ENCODE measurements around the gene IMPDH2. TPM values are rescaled to one million over a fixed set of nuclear protein-coding genes. Genes with fewer than 3 reads are reported as not detected.

The IMPDH2 gene
- total and polyA plus RNA-seq, 2 donors from 2014 or later = 99.9 to 132 TPM

DNA sequence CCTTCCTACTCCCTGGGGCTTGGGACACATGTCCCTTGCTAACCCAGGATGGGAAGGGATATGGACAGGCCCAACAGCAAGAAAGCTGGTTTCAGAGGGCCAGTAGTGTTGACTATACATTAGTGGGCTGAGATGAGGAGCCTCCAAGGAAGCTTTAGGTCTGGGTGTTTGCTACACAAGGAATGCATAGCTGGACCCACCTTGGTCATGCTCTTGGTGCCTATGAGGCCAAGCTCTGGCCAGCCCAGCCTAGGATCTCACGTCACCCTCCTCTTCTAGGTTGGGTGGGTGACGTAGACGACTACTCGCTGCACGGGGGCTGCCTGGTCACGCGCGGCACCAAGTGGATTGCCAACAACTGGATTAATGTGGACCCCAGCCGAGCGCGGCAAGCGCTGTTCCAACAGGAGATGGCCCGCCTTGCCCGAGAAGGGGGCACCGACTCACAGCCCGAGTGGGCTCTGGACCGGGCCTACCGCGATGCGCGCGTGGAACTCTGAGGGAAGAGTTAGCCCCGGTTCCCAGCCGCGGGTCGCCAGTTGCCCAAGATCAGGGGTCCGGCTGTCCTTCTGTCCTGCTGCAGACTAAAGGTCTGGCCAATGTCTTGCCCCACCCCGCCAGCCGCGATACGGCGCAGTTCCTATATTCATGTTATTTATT is 22.7 kb downstream of the IMPDH2 start:
- Histone ChIP-seq H3K36me3 (ENCODE audit: control insufficient read depth in 2 of 3, insufficient read depth in 3 of 3, low read length in 3 of 3) (peaks cover 0 to 12% (median 0%) of the 10 kb centered on the region in 3 donors), H3K27me3 (ENCODE audit: control insufficient read depth, insufficient read depth, low read length) (no peaks in the 10 kb centered on the region), H3K4me3 (ENCODE audit: low read length in 3 of 3) (peak overlapping the region; percentile 82 to 92 (median 92)), H3K4me1 (ENCODE audit: control insufficient read depth in 2 of 3, insufficient read depth in 2 of 3, low read depth in 1 of 3, low read length in 3 of 3) (peaks cover 0 to 13% (median 9%) of the 10 kb centered on the region in 3 donors), H3K27ac (ENCODE audit: low read depth in 2 of 2, low read length in 2 of 2) (peak overlapping the region; percentile 96 to 99), H3K9me3 (ENCODE audit: control insufficient read depth in 2 of 3, insufficient read depth in 1 of 3, low read length in 3 of 3) (no peaks in the 10 kb centered on the region), H3K9ac (ENCODE audit: low read length in 3 of 3) (peak overlapping the region; percentile 67 to 99 (median 90))
- TF ChIP-seq CTCF (IDR thresholded peaks at IDR 0.05; ENCODE audit: borderline replicate concordance, extremely low read depth, insufficient read depth) = no peak
- intact Hi-C loops (cut with DNase I) = no loop called here
- FAIRE-seq (no peak), DNase-seq (peak; percentile 49 to 89 (median 72))

DNA sequence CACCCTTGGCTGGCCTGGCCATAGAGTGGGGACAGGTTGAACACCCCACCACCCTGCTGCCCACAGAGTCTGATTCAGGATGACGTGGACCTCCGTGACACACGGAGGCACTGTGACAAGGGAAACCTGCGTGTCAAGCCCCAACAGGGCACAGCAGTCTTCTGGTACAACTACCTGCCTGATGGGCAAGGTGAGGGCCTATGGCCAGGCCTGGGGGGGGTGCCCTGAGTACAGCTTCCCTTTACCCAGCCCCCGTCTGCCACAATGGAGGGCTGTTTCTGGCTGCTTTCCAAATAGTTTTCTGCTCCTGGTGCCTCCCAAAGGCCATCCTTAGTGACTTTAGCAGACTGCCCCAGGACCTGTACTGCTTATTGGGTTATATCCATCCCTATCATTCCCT is 23.2 kb downstream of the IMPDH2 start:
- Histone ChIP-seq H3K4me3 (ENCODE audit: low read length in 3 of 3) (peak overlapping the region; percentile 24 to 92 (median 82)), H3K36me3 (ENCODE audit: control insufficient read depth in 2 of 3, insufficient read depth in 3 of 3, low read length in 3 of 3) (peaks cover 0 to 12% (median 0%) of the 10 kb centered on the region in 3 donors), H3K9ac (ENCODE audit: low read length in 3 of 3) (peak overlapping the region in 1 of 3 donors; percentile 99), H3K27ac (ENCODE audit: low read depth in 2 of 2, low read length in 2 of 2) (peak overlapping the region; percentile 96 to 99), H3K4me1 (ENCODE audit: control insufficient read depth in 2 of 3, insufficient read depth in 2 of 3, low read depth in 1 of 3, low read length in 3 of 3) (peaks cover 0 to 13% (median 9%) of the 10 kb centered on the region in 3 donors), H3K9me3 (ENCODE audit: control insufficient read depth in 2 of 3, insufficient read depth in 1 of 3, low read length in 3 of 3) (no peaks in the 10 kb centered on the region), H3K27me3 (ENCODE audit: control insufficient read depth, insufficient read depth, low read length) (no peaks in the 10 kb centered on the region)
- no peak for TF ChIP-seq CTCF (IDR thresholded peaks at IDR 0.05; ENCODE audit: borderline replicate concordance, extremely low read depth, insufficient read depth)
- intact Hi-C loops (cut with DNase I) = no loop called here
- peak in 2 of 5 donors; percentile 55 to 73 for DNase-seq
- no peak for FAIRE-seq

GRCh38 chr3:49005303-49005680 is 23.9 kb downstream of the IMPDH2 start:
- peaks cover 0 to 13% (median 9%) of the 10 kb centered on the region in 3 donors for H3K4me1 ChIP-seq (ENCODE audit: control insufficient read depth in 2 of 3, insufficient read depth in 2 of 3, low read depth in 1 of 3, low read length in 3 of 3)
- intact Hi-C loops (cut with DNase I) = no loop called here

More at GRCh38 chr3:49005303-49005680, 23.9 kb downstream of the IMPDH2 start:
- DNase-seq = no peak
- no peak for FAIRE-seq
- H3K36me3 ChIP-seq (ENCODE audit: control insufficient read depth in 2 of 3, insufficient read depth in 3 of 3, low read length in 3 of 3) = peaks cover 0 to 12% (median 0%) of the 10 kb centered on the region in 3 donors
- H3K27me3 ChIP-seq (ENCODE audit: control insufficient read depth, insufficient read depth, low read length) = no peaks in the 10 kb centered on the region
- no peak overlapping the region for H3K4me3 ChIP-seq (ENCODE audit: low read length in 3 of 3)
- no peak overlapping the region for H3K9ac ChIP-seq (ENCODE audit: low read length in 3 of 3)
- H3K9me3 ChIP-seq (ENCODE audit: control insufficient read depth in 2 of 3, insufficient read depth in 1 of 3, low read length in 3 of 3) = no peaks in the 10 kb centered on the region
- H3K27ac ChIP-seq (ENCODE audit: low read depth in 2 of 2, low read length in 2 of 2) = no peak overlapping the region
- TF ChIP-seq CTCF (IDR thresholded peaks at IDR 0.05; ENCODE audit: borderline replicate concordance, extremely low read depth, insufficient read depth) = no peak
